GM12891 (cell line): Measurements from ENCODE around the gene LAPTM5.

Experiments
- POLR2A ChIP-seq: IDR thresholded peaks from 2 replicates; pipeline ENCODE4 v1.6.1; 2011; ENCODE audit warnings: low read depth, low read length, control low read depth
- POLR2AphosphoS5 ChIP-seq: IDR thresholded peaks from 2 replicates; pipeline ENCODE4 v1.6.1; 2011; ENCODE audit warnings: low read depth, low read length, control low read depth
- SPI1 ChIP-seq: IDR thresholded peaks from 2 replicates; pipeline ENCODE4 v1.6.1; 2011; ENCODE audit warnings: low read depth, low read length, control low read depth
- TAF1 ChIP-seq: IDR thresholded peaks from 2 replicates; pipeline ENCODE4 v1.6.1; 2011; ENCODE audit warnings: low read depth, low read length, control low read depth

DNA sequence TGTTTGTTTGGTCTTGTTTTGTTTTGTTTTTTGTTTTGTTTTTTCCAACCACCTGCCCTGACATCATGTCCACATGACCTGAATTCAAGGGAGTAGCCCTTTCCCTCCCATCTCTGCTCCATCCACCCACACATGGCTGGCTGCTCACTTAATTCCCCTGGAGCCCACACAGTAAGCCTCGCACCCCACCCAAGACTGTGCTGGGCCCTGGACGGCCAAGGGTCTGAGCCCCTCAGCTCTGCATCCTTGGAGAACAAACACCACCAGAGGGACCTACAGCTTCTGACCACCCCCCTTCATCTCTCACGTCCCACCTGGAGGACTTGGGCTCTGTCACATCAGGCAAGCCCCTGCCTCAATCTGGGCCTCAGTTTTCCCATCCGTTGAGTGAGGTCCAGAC lies 73.3 kb downstream of the LAPTM5 start:
- TF ChIP-seq POLR2A (no peak), POLR2AphosphoS5 (no peak), SPI1 (no peak), TAF1 (no peak)
